ENCODE data around the gene MCF2L.

Gene MCF2L

DNA sequence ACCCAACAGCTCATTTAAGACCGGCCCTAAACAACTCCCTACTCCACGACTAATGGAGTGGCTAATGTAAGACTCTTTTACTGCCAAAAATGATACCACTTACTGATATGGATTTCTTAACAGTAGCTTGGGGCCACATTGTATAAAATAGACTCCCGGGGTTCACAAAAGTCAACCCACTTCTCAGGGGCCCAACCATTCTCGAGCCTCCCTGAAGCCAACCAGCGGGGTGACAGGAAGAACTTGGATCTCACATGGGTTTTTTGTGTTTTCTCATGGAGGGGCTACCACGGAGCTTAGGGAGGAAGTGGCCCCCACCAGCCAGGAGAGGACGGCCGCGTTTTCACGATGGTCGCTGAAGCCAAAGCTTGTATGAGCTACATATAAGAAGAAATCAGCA is 8.1 kb downstream of the MCF2L start:
- Histone ChIP-seq H3K36me3 (ENCODE audit: control insufficient read depth, insufficient read depth, low read length) (no peaks in the 10 kb centered on the region), H3K9me3 (ENCODE audit: control insufficient read depth, insufficient read depth, low read length) (no peaks in the 10 kb centered on the region), H3K4me1 (ENCODE audit: control insufficient read depth, insufficient read depth, low read length) (no peaks in the 10 kb centered on the region), H3K27me3 (ENCODE audit: control insufficient read depth, insufficient read depth, low read length) (no peaks in the 10 kb centered on the region), H3K4me3 (ENCODE audit: low read depth, low read length) (no peak overlapping the region), H3K9ac (ENCODE audit: low read depth, low read length) (no peak overlapping the region)

DNA sequence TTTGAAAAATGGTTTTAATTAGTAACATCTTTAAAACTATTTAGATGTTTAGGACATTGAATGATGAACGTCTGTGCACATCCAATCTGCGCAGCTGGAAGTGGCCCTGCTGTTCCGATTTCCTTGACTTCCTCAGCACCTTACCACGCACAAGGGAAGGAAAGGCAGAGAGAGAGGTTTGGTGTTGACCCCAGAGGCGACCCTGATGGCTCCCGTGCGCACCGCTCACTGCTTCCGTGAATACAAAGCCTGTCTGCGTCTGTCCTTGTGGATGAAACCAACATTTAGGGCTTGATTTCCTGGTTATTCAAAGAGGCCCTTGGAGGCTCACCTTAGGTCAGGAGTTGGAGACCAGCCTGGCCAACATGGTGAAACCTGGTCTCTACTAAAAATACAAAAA is 8.5 kb downstream of the MCF2L start:
- no peaks in the 10 kb centered on the region for H3K9me3 ChIP-seq (ENCODE audit: control insufficient read depth, insufficient read depth, low read length)
- H3K4me3 ChIP-seq (ENCODE audit: low read depth, low read length) = no peak overlapping the region
- H3K9ac ChIP-seq (ENCODE audit: low read depth, low read length) = no peak overlapping the region
- no peaks in the 10 kb centered on the region for H3K27me3 ChIP-seq (ENCODE audit: control insufficient read depth, insufficient read depth, low read length)
- H3K36me3 ChIP-seq (ENCODE audit: control insufficient read depth, insufficient read depth, low read length) = no peaks in the 10 kb centered on the region
- H3K4me1 ChIP-seq (ENCODE audit: control insufficient read depth, insufficient read depth, low read length) = no peaks in the 10 kb centered on the region

DNA sequence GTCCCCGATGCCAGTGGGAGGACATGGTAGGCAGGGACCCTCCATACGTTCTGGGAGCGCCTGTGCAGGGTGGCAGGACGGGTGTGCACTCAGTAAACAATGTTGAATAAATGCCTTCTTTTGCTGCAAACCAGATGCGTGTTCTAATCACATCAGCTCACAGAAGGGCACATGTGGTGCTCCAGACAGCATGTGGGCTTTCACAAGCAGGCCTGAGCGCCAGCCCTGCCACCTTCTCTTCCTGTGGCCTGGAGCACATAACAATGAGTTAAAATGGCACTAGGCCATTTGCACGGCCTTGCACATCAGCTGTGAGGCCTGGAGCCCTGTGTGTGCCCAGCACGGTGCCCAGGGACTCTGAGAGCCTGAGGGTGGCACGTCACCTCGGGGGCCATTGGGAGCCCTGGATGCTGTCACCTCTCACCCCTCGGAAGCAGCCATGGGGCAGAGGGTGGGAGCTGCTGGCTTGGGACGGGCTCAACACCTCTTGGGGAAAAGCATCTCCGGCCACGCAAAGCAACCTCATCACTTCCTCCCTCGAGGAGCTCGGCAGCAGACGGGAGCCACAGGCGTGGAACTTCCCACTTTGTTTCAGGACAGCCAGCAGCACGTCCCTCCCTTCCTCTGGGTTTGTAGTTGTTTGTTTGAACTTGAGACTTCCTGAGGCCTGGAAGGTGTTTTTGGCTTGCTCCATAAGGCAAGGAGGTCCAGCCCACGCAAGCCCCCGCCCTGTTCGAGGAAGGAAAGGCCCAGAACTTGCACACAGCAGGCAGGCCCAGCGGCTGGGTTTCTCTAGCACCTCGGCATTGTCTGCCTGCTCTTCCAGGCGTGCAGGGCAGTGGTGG is 9.8 kb downstream of the MCF2L start:
- Histone ChIP-seq H3K9ac (ENCODE audit: low read depth, low read length) (no peak overlapping the region), H3K27me3 (ENCODE audit: control insufficient read depth, insufficient read depth, low read length) (no peaks in the 10 kb centered on the region), H3K4me3 (ENCODE audit: low read depth, low read length) (no peak overlapping the region), H3K4me1 (ENCODE audit: control insufficient read depth, insufficient read depth, low read length) (no peaks in the 10 kb centered on the region), H3K9me3 (ENCODE audit: control insufficient read depth, insufficient read depth, low read length) (no peaks in the 10 kb centered on the region), H3K36me3 (ENCODE audit: control insufficient read depth, insufficient read depth, low read length) (no peaks in the 10 kb centered on the region)

DNA sequence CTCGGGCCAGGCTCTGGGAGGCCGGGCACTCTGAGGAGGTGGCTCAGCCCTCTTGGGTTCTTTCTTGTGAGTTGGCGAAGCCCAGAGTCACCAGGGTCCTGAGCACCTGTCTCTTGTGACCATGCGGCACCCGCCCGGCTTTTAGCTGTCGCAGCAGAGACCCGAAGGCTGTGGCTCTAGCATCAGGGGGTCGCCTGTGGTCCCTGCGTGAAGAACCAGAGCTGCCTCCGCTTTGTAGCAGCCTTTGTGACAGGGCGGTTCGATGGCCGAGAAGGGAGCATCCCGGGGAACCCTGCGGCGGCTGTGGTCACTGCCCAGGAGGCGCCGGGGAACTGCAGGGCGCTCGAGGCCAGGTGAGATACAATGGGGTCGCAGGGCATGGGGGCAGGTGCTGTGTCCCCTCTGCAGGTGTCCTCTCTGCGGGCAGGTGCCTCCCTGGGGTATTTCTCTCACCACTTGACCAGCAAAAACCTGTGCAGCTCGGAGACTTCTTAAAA is 10.4 kb downstream of the MCF2L start:
- H3K9ac ChIP-seq (ENCODE audit: low read depth, low read length) = no peak overlapping the region
- no peaks in the 10 kb centered on the region for H3K36me3 ChIP-seq (ENCODE audit: control insufficient read depth, insufficient read depth, low read length)
- no peaks in the 10 kb centered on the region for H3K9me3 ChIP-seq (ENCODE audit: control insufficient read depth, insufficient read depth, low read length)
- H3K27me3 ChIP-seq (ENCODE audit: control insufficient read depth, insufficient read depth, low read length) = no peaks in the 10 kb centered on the region
- H3K4me3 ChIP-seq (ENCODE audit: low read depth, low read length) = no peak overlapping the region
- H3K4me1 ChIP-seq (ENCODE audit: control insufficient read depth, insufficient read depth, low read length) = no peaks in the 10 kb centered on the region

DNA sequence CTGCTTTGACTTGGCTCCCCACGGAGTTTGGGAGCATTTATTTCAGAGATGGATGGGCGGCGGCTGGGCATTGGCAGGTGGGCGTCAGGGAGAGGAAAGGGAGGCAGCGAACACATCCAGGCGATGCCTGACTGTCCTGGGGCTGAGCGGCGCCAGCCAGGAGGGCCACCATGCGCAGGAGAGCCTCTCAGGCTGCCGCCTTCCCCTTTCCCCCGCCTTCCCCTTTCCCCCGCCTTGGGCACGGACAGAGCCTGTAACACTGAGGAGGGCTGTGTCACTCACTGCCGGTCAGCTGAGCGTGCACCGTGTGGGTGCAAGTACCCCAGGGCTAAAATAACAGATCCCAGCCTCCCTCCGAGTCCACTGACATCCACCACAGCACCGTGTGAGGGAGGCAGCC is 11.4 kb downstream of the MCF2L start:
- no peaks in the 10 kb centered on the region for H3K36me3 ChIP-seq (ENCODE audit: control insufficient read depth, insufficient read depth, low read length)
- no peak overlapping the region for H3K9ac ChIP-seq (ENCODE audit: low read depth, low read length)
- no peaks in the 10 kb centered on the region for H3K9me3 ChIP-seq (ENCODE audit: control insufficient read depth, insufficient read depth, low read length)
- no peaks in the 10 kb centered on the region for H3K27me3 ChIP-seq (ENCODE audit: control insufficient read depth, insufficient read depth, low read length)
- H3K4me3 ChIP-seq (ENCODE audit: low read depth, low read length) = no peak overlapping the region
- H3K4me1 ChIP-seq (ENCODE audit: control insufficient read depth, insufficient read depth, low read length) = no peaks in the 10 kb centered on the region

DNA sequence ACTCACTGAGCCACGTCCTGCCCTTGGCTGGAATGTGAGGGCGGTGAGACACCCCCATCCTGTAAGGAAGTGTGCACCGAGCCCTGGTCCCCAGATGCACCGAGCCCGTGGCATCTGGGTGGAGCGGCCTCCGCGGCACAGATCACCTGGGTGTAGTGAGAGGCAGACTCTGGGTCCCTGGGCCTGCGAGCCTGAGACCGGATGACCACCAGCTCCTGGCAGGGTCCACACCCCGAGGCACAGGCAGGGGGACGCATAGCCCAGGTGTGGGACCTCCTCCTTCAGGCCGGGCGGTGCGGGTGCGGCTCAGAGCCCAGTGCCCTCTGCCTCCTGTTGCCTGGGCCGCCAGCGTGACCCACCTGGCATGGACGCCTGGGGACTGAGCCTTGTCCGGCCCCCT is 12.4 kb downstream of the MCF2L start:
- Histone ChIP-seq H3K27me3 (ENCODE audit: control insufficient read depth, insufficient read depth, low read length) (no peaks in the 10 kb centered on the region), H3K4me1 (ENCODE audit: control insufficient read depth, insufficient read depth, low read length) (no peaks in the 10 kb centered on the region)

DNA sequence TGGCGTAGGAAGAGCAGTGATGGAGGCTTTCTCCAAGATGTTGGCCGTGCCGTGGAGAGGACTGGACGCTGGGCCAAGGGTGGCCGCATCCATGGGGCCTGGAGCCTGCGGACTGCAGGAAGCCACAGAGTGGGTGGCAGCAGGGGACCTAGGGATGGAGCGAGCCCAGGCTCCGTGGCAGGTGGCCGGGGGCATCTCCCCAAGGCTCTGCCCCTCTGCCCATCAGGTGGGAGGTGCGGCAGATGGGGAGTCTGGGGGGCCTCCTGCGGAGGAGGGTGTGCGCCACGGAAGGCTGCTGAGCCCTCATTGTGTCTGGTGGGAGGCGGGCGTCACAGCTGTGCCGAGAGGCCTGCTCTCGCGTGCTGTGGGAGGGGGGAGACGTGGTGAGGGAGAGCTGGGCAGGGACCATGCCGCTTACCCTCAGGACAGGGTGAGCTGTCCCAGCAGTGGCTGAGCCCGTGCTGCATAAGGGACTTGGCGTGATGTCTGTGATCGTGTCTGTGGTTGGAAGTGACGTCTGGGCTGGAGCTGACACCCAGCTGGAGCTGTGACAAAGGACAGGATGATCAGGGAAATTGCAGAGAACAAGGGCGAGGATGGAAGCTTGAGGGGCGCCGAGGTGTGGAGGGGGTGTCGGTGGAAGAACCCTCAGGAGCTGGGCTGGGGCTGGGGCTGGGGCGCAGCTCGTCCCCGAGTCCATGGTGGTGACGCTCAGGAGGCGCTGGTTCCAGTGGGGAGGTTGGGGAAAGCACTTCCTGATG is 13.4 kb downstream of the MCF2L start:
- H3K36me3 ChIP-seq (ENCODE audit: control insufficient read depth, insufficient read depth, low read length) = no peaks in the 10 kb centered on the region
- H3K4me1 ChIP-seq (ENCODE audit: control insufficient read depth, insufficient read depth, low read length) = no peaks in the 10 kb centered on the region
- no peak overlapping the region for H3K4me3 ChIP-seq (ENCODE audit: low read depth, low read length)
- H3K9ac ChIP-seq (ENCODE audit: low read depth, low read length) = no peak overlapping the region
- no peaks in the 10 kb centered on the region for H3K27me3 ChIP-seq (ENCODE audit: control insufficient read depth, insufficient read depth, low read length)
- no peaks in the 10 kb centered on the region for H3K9me3 ChIP-seq (ENCODE audit: control insufficient read depth, insufficient read depth, low read length)

More for the DNA sequence above, 12.4 kb downstream of the MCF2L start:
- Histone ChIP-seq H3K4me3 (ENCODE audit: low read depth, low read length) (no peak overlapping the region), H3K36me3 (ENCODE audit: control insufficient read depth, insufficient read depth, low read length) (no peaks in the 10 kb centered on the region), H3K9ac (ENCODE audit: low read depth, low read length) (no peak overlapping the region), H3K9me3 (ENCODE audit: control insufficient read depth, insufficient read depth, low read length) (no peaks in the 10 kb centered on the region)

DNA sequence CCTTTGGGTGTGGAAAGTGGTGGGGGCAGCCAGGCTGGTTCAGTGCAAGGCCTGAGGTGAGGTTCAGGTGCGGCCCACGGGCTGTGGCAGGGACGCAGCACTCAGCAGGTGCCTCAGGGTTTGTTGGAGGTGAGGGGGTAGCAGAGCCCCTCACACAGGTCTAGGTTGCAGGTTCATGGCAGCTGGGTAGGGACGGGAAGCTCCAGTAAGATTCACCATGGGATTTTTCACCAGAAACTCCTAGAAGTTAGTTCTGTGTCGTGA is 14.0 kb downstream of the MCF2L start:
- H3K9ac ChIP-seq (ENCODE audit: low read depth, low read length) = no peak overlapping the region
- no peaks in the 10 kb centered on the region for H3K36me3 ChIP-seq (ENCODE audit: control insufficient read depth, insufficient read depth, low read length)
- H3K4me1 ChIP-seq (ENCODE audit: control insufficient read depth, insufficient read depth, low read length) = no peaks in the 10 kb centered on the region
- H3K9me3 ChIP-seq (ENCODE audit: control insufficient read depth, insufficient read depth, low read length) = no peaks in the 10 kb centered on the region
- no peaks in the 10 kb centered on the region for H3K27me3 ChIP-seq (ENCODE audit: control insufficient read depth, insufficient read depth, low read length)
- no peak overlapping the region for H3K4me3 ChIP-seq (ENCODE audit: low read depth, low read length)

DNA sequence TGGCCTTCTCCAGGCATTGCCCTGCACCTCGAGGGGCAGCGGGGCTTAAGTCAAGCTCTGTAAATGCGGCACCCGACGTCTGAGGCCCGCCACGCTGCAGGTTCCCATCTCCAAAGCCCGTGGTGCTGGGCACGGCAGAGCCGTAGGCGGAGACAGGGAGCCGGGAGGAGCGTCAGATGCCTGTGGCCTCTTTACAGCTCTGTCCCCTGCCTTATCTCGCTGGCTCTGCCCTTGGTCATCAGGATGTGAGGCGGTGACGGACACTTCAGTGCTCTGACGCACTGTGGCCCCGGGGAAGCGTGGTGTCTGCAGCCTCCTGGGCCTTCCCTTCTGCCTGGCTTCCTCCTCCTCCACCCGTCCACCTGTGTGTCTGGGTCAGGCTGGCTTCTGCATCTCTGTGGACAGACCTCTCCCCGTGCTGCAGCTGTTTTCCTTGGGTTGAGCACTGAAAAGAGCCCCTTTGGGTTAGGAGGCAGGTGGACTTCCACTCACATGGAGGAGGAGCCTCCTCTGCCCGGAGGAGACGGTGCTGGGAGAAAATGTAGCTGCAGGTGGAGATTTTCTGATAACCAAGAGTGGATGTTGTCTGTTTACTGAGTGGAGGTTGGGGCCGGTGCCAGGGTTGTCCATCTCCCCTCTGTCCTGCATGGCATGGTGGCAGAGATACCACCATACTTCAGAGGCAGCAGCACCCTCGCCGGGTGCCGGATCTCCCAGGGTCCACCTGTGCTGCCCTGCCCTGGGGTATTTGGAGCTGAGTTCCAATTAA is 14.6 kb downstream of the MCF2L start:
- H3K4me3 ChIP-seq (ENCODE audit: low read depth, low read length) = no peak overlapping the region
- H3K36me3 ChIP-seq (ENCODE audit: control insufficient read depth, insufficient read depth, low read length) = no peaks in the 10 kb centered on the region
- H3K27me3 ChIP-seq (ENCODE audit: control insufficient read depth, insufficient read depth, low read length) = no peaks in the 10 kb centered on the region
- no peak overlapping the region for H3K9ac ChIP-seq (ENCODE audit: low read depth, low read length)
- H3K4me1 ChIP-seq (ENCODE audit: control insufficient read depth, insufficient read depth, low read length) = no peaks in the 10 kb centered on the region
- no peaks in the 10 kb centered on the region for H3K9me3 ChIP-seq (ENCODE audit: control insufficient read depth, insufficient read depth, low read length)

DNA sequence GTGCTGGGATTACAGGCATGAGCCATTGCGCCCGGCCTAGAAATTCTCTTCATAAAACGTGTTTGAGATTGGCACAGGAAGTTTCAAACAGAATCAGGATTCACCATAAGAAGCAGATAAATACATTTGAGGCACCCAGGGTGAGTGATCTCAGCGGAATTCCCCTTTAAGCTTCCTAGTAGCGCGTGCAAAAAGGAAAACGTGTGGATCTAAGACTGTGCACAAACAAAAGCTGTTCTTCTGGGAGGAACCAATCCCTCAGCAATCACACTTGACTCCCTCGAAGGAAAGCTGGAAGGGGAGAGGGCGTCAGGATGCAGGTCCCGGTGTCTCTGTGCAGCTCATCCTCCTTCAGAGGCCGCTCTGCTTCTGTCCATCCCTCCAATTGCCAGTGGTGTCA is 15.5 kb downstream of the MCF2L start:
- Histone ChIP-seq H3K4me1 (ENCODE audit: control insufficient read depth, insufficient read depth, low read length) (no peaks in the 10 kb centered on the region), H3K4me3 (ENCODE audit: low read depth, low read length) (no peak overlapping the region), H3K27me3 (ENCODE audit: control insufficient read depth, insufficient read depth, low read length) (no peaks in the 10 kb centered on the region)

DNA sequence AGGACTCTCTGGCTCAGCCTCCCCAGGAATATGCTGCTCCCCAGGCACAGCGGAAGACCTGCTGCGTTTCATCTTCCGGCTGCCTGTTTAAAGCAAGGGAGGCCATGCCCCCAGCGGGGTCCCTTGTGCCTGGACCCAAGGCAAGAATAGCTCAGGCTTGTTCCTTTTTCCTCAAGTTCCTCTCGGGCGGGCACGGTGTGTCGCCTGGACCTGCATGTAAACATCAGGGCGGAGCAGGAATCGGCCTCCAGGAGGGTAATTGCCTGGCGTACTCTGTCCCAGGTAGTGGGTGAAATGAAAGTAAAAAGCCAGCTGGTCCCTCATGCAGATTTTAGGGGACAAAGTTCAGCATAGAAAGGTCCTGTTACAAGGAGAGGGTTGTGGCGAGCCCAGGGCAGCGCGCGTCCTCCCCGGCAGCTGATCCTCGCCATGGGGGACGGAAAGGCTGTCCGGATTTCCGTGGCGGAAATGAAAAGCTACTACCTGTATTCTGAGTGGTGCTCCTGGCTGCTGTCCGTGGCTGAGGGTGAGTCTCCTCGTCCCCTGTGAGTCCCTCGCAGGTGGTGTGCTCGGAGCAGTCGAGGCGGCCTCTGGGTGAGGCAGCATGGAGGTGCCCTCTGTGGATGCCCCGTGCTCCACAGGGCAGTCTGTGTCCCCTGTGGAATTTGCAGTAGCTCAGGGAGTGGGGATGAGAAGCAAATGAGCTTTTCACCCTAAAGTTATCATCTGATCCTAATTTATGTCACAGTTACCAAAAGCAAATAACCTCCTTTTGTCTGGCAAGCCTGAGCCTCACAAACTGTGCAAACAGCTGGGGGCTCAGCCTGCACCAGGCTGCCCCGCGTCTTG is 16.2 kb downstream of the MCF2L start:
- no peak overlapping the region for H3K4me3 ChIP-seq (ENCODE audit: low read depth, low read length)
- no peaks in the 10 kb centered on the region for H3K36me3 ChIP-seq (ENCODE audit: control insufficient read depth, insufficient read depth, low read length)
- no peaks in the 10 kb centered on the region for H3K9me3 ChIP-seq (ENCODE audit: control insufficient read depth, insufficient read depth, low read length)
- H3K9ac ChIP-seq (ENCODE audit: low read depth, low read length) = no peak overlapping the region
- no peaks in the 10 kb centered on the region for H3K4me1 ChIP-seq (ENCODE audit: control insufficient read depth, insufficient read depth, low read length)
- no peaks in the 10 kb centered on the region for H3K27me3 ChIP-seq (ENCODE audit: control insufficient read depth, insufficient read depth, low read length)

More for the DNA sequence above, 15.5 kb downstream of the MCF2L start:
- H3K36me3 ChIP-seq (ENCODE audit: control insufficient read depth, insufficient read depth, low read length) = no peaks in the 10 kb centered on the region
- H3K9ac ChIP-seq (ENCODE audit: low read depth, low read length) = no peak overlapping the region
- H3K9me3 ChIP-seq (ENCODE audit: control insufficient read depth, insufficient read depth, low read length) = no peaks in the 10 kb centered on the region
